GM12872 (cell line): Measurements from ENCODE around the gene SCRT2.

Source experiments
- CTCF ChIP-seq: IDR thresholded peaks from 3 replicates; pipeline ENCODE4 v1.5.1; 2011; ENCODE audit warnings: low read depth, mild to moderate bottlenecking, low read length, moderate library complexity; ENCODE audit not compliant: insufficient read depth

The SCRT2 gene

DNA sequence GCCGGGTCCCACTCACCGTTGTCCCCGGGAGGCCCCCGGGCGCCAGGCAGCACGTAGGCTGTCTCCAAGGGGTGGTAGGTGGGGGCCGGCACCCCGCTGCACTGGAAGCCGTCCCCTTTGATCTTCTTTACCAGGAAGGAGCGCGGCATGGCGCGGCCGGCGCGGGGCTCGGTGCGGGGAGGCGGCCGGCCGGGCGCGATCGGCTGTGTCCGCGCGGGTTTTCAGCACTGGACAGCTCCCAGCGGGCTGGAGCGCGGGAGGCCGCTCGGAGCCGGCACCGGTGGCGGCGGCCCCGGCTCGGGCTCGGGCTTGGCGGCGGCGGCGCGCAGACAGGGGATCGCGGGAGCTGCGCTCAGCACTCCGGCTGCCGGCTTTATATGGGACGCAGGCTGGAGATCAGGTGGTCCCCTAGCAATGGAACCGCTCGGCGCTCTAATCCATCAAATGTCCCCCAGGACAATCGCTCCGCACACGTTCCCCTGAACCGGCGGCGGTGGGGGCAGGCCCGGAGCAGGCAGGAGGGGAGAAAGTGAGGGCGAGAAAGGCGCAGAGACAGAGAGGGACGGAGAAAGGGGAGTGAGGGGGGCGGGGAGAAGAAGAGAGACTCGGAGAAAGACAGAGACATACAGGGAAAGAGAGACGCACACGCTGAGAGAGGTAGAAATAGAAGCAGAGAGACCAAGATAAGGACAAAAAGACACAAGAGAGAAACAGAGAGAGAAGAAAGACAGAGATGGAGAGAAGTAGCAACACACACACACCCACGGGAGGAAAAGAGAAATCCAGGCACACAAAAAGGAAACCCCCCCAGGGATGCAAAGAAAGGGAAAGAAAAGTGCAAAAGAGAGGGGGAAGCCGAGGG is at the start of gene SCRT2:
TSS of gene SCRT2 (minus strand) at position 350 of the 862 bp plus-strand sequence. CDS start at position 149, 201 bp downstream.
- no peak for TF ChIP-seq CTCF

DNA sequence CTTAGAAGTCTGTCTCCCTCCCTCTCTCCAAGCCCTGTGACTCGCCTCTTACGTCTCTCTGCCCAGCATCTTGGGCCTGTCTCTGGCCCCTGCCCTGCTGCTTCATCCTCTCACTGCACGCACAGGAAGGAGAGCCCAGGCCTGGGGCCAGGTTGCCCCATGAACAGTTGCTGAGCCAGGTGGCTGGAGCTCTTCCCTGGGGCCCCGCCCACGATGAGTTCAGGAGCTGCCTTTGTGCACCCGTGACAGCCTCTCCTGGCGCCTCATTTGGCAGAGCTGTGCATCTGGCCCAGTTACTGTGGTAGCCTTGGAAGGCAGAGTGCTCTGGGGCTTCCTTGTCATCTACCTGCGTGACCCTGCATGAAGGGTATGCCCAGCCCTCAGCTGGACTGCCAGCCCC is 48.2 kb upstream of the SCRT2 start:
- no peak for TF ChIP-seq CTCF

GRCh38 chr20:722822-723644 is 47.4 kb upstream of the SCRT2 start:
- TF ChIP-seq CTCF, result no peak

- no peak for TF ChIP-seq CTCF
These were observed 46.3 kb upstream of the SCRT2 start for GRCh38 chr20:721876-722275.

GRCh38 chr20:719816-720215 is 44.2 kb upstream of the SCRT2 start:
- no peak for TF ChIP-seq CTCF

DNA sequence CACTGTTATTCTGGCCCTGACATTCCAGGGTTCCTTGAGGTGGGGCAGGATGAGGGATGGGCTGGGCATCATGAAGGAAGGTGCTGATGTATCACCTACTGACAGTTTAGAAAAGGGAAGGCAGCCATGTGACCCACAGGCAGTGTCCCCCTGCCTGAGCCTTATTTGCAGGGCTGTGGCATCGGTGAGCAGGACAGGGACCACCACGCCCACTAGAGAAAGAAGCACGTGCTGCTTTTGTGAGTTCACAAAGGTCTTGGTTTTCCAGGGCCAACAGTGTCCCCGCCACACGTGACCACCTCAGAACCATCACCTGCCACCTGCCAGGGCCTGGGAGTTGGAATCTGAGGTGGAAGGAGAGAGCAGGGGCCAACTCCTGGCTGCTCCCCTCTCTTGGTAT is 43.5 kb upstream of the SCRT2 start:
- TF ChIP-seq CTCF, result no peak

- TF ChIP-seq CTCF, result no peak
These were observed 42.2 kb upstream of the SCRT2 start for GRCh38 chr20:717832-718231.
